Mesendoderm (in vitro differentiated cells): Measurements from ENCODE around the gene GLS.

ENCODE experiments used
- DNase-seq: peaks from one replicate; pipeline ENCODE4 v3.0.0; 2013
- H2AK5ac ChIP-seq: 2 replicates; pipeline ENCODE4 v1.6.1; 2013; ENCODE audit warnings: low read length, inconsistent platforms
- H2BK120ac ChIP-seq: 2 replicates; pipeline ENCODE4 v1.6.1; 2013; ENCODE audit warnings: low read depth, mild to moderate bottlenecking, low read length, moderate library complexity, mixed read lengths
- H2BK15ac ChIP-seq: replicated peaks from 2 replicates; pipeline ENCODE4 v1.6.1; 2013; ENCODE audit warnings: low read depth, mild to moderate bottlenecking, moderate library complexity
- H2BK5ac ChIP-seq: 2 replicates; pipeline ENCODE4 v1.6.1; 2013; ENCODE audit warnings: low read length, inconsistent platforms
- H3K18ac ChIP-seq: 2 replicates; pipeline ENCODE4 v1.6.1; 2013; ENCODE audit warnings: mild to moderate bottlenecking, low read length, mixed read lengths
- H3K23ac ChIP-seq: one replicate; pipeline ENCODE4 v1.6.1; 2013; ENCODE audit warnings: low read length
- H3K27ac ChIP-seq: 2 replicates; pipeline ENCODE4 v1.5.1; 2013; ENCODE audit warnings: low read depth, mild to moderate bottlenecking, inconsistent platforms, low read length, moderate library complexity
- H3K27me3 ChIP-seq: 2 replicates; pipeline ENCODE4 v1.6.1; 2013; ENCODE audit warnings: low read length, control low read depth, mild to moderate bottlenecking, inconsistent platforms; ENCODE audit not compliant: insufficient read depth, poor library complexity
- H3K36me3 ChIP-seq: 2 replicates; pipeline ENCODE4 v1.6.1; 2013; ENCODE audit warnings: low read length, inconsistent platforms; ENCODE audit not compliant: control insufficient read depth, insufficient read depth
- H3K4ac ChIP-seq: one replicate; pipeline ENCODE4 v1.6.1; 2013; ENCODE audit warnings: low read depth, mild to moderate bottlenecking, low read length, moderate library complexity
- H3K4me1 ChIP-seq: 2 replicates; pipeline ENCODE4 v1.6.1; 2013; ENCODE audit warnings: low read depth, low read length, inconsistent platforms; ENCODE audit not compliant: control insufficient read depth
- H3K4me2 ChIP-seq: 2 replicates; pipeline ENCODE4 v1.6.1; 2013; ENCODE audit warnings: low read length
- H3K4me3 ChIP-seq: 2 replicates; pipeline ENCODE4 v1.5.1; 2013; ENCODE audit warnings: mild to moderate bottlenecking, low read length
- H3K56ac ChIP-seq: one replicate; pipeline ENCODE4 v1.6.1; 2013; ENCODE audit warnings: low read length
- H3K79me1 ChIP-seq: 2 replicates; pipeline ENCODE4 v1.6.1; 2013; ENCODE audit warnings: low read length, inconsistent platforms
- H3K79me2 ChIP-seq: 2 replicates; pipeline ENCODE4 v1.6.1; 2013; ENCODE audit warnings: mild to moderate bottlenecking, low read length; ENCODE audit not compliant: control insufficient read depth, insufficient read depth
- H3K9ac ChIP-seq: 2 replicates; pipeline ENCODE4 v1.6.1; 2013; ENCODE audit warnings: low read length, inconsistent platforms
- H4K5ac ChIP-seq: one replicate; pipeline ENCODE4 v1.6.1; 2013; ENCODE audit warnings: low read length
- H4K8ac ChIP-seq: one replicate; pipeline ENCODE4 v1.6.1; 2013; ENCODE audit warnings: low read depth, mild to moderate bottlenecking, control low read depth, low read length, moderate library complexity
- WGBS: extraction: QIAGEN DNeasy Blood & Tissue Kit; methylation state at CpG from one replicate; pipeline ENCODE4 v1.1.7; 2013; ENCODE audit warnings: low lambda C conversion rate, missing lambda C conversion rate; ENCODE audit not compliant: insufficient coverage; ENCODE audit errors: extremely low coverage; 5-methylcytosine and 5-hydroxymethylcytosine counted together

The GLS gene

DNA sequence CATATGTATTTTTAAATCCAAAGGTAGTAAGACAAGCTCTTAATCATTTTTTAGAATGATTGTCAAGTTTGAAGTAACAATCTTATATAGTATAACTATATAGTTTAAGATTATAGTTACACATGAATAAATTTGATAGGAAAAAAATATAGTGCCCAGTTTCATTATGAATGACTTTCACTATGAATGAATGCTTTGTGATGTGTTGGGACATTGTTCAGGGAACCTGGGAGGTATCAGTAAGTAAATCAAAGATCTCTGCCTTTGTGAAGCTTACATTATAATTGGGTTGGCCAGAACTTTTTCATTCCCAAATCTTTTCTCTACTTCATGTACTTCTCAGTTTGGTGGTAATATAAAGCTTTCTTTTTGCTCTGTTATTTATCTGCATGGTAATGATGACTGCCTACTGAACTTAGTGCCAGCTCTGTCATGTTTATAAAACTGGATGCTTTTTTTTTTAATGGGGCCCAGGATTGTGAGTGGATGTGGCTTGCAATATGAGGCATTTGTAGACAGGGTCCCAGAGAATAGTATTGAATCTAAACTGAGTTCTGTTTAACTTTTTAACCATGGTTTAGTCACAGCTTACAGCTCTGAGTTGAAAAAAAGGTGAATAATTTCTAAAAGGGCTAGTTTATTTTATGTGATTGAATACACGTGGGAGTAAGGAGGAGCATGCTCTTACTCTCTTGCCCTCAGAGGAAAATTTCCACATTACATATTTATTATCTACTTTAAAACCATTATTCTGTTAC, 23.3 kb downstream of the GLS start:
- no peak overlapping the region for H2BK15ac ChIP-seq
- H3K4me1 ChIP-seq: no peaks in the 10 kb centered on the region
- no peak overlapping the region for H3K4me3 ChIP-seq
- no peak overlapping the region for H4K8ac ChIP-seq
- H3K79me2 ChIP-seq: no peaks in the 10 kb centered on the region
- no peak overlapping the region for H2BK120ac ChIP-seq
- no peak overlapping the region for H3K4me2 ChIP-seq
- no peak overlapping the region for H4K5ac ChIP-seq
- H2BK5ac ChIP-seq: no peak overlapping the region
- H3K36me3 ChIP-seq: no peaks in the 10 kb centered on the region
- WGBS: no CpG with 5 or more reads among the region's 1 CpG
- no peak overlapping the region for H3K27ac ChIP-seq
- DNase-seq: no peak
- H3K27me3 ChIP-seq: no peaks in the 10 kb centered on the region
- no peak overlapping the region for H3K4ac ChIP-seq
- H3K23ac ChIP-seq: no peak overlapping the region
- no peak overlapping the region for H2AK5ac ChIP-seq
- no peaks in the 10 kb centered on the region for H3K79me1 ChIP-seq
- H3K18ac ChIP-seq: no peak overlapping the region
- H3K9ac ChIP-seq: no peak overlapping the region
- no peak overlapping the region for H3K56ac ChIP-seq

DNA sequence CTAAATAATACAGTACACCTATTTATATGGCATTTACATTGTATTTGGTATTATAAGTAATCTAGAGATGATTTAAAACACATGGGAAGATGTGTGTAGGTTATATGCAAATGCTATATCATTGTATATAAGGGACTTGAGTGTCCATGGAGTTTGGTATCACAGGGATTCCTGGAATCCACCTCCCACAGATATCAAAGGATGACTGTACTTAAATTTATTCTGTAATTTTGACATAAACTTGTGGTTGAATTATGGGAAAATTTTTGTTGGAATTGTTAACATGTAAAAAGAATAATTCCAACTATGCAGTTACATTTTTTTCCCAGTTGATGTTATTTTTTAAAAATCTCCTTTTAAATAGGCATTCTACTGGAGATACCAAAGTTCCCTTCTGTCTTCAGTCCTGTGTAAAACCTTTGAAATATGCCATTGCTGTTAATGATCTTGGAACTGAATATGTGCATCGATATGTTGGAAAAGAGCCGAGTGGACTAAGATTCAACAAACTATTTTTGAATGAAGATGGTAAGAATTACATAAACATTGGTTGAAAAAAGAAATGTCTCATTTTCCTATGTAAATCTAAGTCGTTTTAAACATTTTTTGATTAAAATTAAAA, 24.1 kb downstream of the GLS start:
- H2AK5ac ChIP-seq: no peak overlapping the region
- H2BK5ac ChIP-seq: no peak overlapping the region
- H3K4me2 ChIP-seq: no peak overlapping the region
- H3K27ac ChIP-seq: no peak overlapping the region
- H3K4me3 ChIP-seq: no peak overlapping the region
- no peaks in the 10 kb centered on the region for H3K36me3 ChIP-seq
- H2BK120ac ChIP-seq: no peak overlapping the region
- H3K18ac ChIP-seq: no peak overlapping the region
- no peaks in the 10 kb centered on the region for H3K79me1 ChIP-seq
- no peak overlapping the region for H4K8ac ChIP-seq
- no peak overlapping the region for H3K9ac ChIP-seq
- H2BK15ac ChIP-seq: no peak overlapping the region
- H3K4me1 ChIP-seq: no peaks in the 10 kb centered on the region
- no CpG with 5 or more reads among the region's 3 CpGs for WGBS
- no peak overlapping the region for H3K56ac ChIP-seq
- H3K23ac ChIP-seq: no peak overlapping the region
- no peak for DNase-seq
- H4K5ac ChIP-seq: no peak overlapping the region
- H3K79me2 ChIP-seq: no peaks in the 10 kb centered on the region
- H3K27me3 ChIP-seq: no peaks in the 10 kb centered on the region
- H3K4ac ChIP-seq: no peak overlapping the region

DNA sequence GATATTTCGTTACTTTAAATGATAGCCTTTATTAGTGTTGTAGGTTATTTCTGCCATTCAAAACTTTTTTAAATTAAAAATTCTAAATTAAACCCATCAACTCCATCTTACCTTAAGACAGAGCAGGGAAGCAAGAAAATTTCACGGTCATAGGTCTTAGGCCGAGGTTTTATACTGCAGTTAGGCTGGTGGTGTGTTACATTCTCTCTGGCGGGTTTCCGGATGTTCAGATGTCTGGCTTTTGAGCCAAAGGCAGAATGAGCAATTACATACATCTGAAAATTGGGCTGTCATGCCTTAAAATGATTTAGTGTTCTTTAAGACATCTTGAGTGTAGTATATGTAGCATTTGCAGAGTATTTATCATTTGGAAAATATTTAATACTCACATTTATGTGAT, 27.9 kb downstream of the GLS start:
- Histone ChIP-seq H4K8ac (no peak overlapping the region), H3K27ac (no peak overlapping the region), H2BK120ac (no peak overlapping the region), H3K18ac (no peak overlapping the region), H2BK15ac (no peak overlapping the region), H3K36me3 (no peaks in the 10 kb centered on the region), H3K79me2 (no peaks in the 10 kb centered on the region), H3K9ac (no peak overlapping the region), H3K4ac (no peak overlapping the region), H3K79me1 (no peaks in the 10 kb centered on the region), H3K4me2 (no peak overlapping the region), H2AK5ac (no peak overlapping the region), H4K5ac (no peak overlapping the region), H2BK5ac (no peak overlapping the region), H3K4me3 (no peak overlapping the region), H3K27me3 (no peaks in the 10 kb centered on the region), H3K56ac (no peak overlapping the region), H3K4me1 (no peaks in the 10 kb centered on the region), H3K23ac (no peak overlapping the region)
- no CpG with 5 or more reads among the region's 5 CpGs for WGBS
- no peak for DNase-seq

DNA sequence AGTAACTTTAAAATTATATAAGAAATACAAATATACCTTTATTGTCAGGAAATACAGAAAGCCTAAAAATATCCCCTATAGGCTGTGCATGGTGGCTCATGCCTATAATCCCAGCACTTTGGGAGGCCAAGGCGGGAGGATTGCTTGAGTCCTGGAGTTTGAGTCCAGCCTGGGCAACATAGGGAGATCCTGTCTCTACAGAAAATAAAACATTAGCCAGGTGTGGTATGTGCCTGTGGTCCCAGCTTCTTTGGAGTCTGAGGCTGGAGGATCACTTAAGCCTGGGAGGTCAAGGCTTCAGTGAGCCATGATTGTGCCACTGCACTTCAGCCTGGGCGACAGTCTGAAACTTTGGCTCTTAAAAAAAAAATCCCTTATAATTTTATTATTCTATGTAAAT, 29.1 kb downstream of the GLS start:
- Histone ChIP-seq H3K4me2 (no peak overlapping the region), H3K4me3 (no peak overlapping the region), H4K5ac (no peak overlapping the region), H3K23ac (no peak overlapping the region), H3K4ac (no peak overlapping the region), H2BK15ac (no peak overlapping the region), H2BK120ac (no peak overlapping the region), H3K79me2 (no peaks in the 10 kb centered on the region), H3K27ac (no peak overlapping the region), H2BK5ac (no peak overlapping the region), H2AK5ac (no peak overlapping the region), H3K18ac (no peak overlapping the region), H3K9ac (no peak overlapping the region), H3K79me1 (no peaks in the 10 kb centered on the region), H3K56ac (no peak overlapping the region), H4K8ac (no peak overlapping the region), H3K27me3 (no peaks in the 10 kb centered on the region), H3K4me1 (no peaks in the 10 kb centered on the region), H3K36me3 (no peaks in the 10 kb centered on the region)
- WGBS: no CpG with 5 or more reads among the region's 2 CpGs
- DNase-seq: no peak

DNA sequence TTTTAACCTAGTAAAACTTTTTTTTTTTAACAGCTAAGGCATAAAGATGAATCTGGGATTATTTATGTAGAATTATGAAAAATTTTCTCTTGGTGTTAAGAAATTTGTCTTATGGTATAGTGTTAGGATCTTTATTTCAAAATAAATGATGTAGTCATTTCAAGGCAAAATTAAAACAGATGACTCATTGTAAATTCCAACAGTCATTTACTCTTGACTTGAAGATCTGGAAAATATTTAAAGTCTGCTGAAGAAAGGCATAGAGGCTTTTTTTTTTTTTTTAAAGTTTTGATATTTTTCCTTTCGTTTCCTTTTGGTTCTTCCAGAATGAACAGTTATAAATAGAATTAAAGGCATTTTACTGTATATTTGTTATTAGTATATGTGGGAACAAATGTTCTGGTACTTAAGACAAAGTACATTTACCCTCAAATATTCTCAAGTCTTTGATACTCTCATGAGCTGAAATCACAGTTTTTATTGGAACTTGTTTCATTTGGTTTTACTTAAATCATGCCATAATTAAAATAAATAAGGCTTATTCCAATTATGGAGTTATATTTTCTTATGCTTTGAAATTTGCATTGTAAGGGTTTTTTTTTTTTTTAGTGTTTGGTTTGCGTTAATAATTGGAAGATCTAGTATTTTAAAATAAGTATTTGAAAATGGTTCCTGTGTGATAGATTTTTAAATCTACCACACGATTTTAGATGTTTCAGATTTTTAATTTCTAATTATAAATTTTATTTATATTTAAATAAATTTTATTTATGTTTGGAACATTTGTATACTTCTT, 29.9 kb downstream of the GLS start:
- Histone ChIP-seq H3K4me3 (no peak overlapping the region), H4K5ac (no peak overlapping the region), H3K4me1 (no peaks in the 10 kb centered on the region), H2BK15ac (no peak overlapping the region), H3K18ac (no peak overlapping the region), H2BK5ac (no peak overlapping the region), H2BK120ac (no peak overlapping the region), H3K79me1 (no peaks in the 10 kb centered on the region), H3K9ac (no peak overlapping the region), H3K56ac (no peak overlapping the region), H3K27me3 (no peaks in the 10 kb centered on the region), H3K23ac (no peak overlapping the region), H3K36me3 (no peaks in the 10 kb centered on the region), H3K4me2 (no peak overlapping the region), H2AK5ac (no peak overlapping the region), H3K79me2 (no peaks in the 10 kb centered on the region), H3K27ac (no peak overlapping the region), H4K8ac (no peak overlapping the region), H3K4ac (no peak overlapping the region)
- no peak for DNase-seq
- WGBS: no CpG with 5 or more reads among the region's 3 CpGs
